ENCODE results near the gene AQP6. TPM values are rescaled to one million over a fixed set of nuclear protein-coding genes. Genes with fewer than 3 reads are reported as not detected.

AQP6 gene
- total RNA-seq, 6 donors from 2014 or later: 0.06 to 0.39 (median 0.24) TPM; not detected in 2

DNA sequence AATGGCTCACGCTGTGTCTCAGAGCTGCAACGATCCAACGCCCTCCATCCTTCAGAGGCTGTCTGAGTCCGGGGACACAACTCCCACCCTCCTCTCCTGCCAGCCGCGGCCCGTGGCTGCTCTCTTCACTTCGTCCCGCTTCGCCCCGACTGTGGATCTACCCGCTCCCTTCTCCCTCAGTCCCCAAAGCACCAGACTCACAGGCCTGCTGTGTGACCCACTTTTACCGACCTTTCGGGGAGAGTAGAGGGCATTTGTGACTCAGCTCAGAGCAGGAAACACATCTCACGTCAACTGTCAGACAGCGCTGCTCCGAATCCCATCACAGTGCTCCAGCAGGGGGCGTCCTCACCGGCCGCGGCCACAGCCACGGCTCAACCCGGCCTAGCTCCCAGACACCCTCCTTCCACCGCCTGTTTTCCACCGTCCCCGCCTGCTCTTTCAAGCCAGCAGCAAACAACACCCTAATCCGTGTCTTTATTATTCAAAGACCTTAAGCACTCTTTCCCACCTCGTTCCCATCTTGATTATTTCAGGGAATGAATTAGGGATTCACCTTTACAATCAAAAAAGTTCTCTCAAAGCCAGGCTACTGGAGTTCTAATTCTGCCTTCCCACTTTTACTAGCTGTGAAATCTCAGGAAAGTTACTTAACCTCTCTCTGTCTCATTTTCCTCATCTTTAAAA is 27.2 kb upstream of the AQP6 start:
- Histone ChIP-seq H3K4me1 (peaks cover 10 to 24% (median 14%) of the 10 kb centered on the region in 4 donors), H3K9me3 (no peaks in the 10 kb centered on the region), H3K4me3 (peak overlapping the region in 2 of 4 donors; percentile 23 to 27), H3K27me3 (no peaks in the 10 kb centered on the region), H3K36me3 (no peaks in the 10 kb centered on the region), H3K27ac (peak overlapping the region in 3 of 4 donors; percentile 27 to 56 (median 36))
- peak; percentile 85 to 94 for DNase-seq
- WGBS, 2 donors: 11% methylated on average over 28 of the region's 28 CpGs
- ATAC-seq (ENCODE audit: low FRiP score in 2 of 2): peak; percentile 90 to 97
- TF ChIP-seq POLR2AphosphoS5 (IDR thresholded peaks at IDR 0.05): no peak
- peak; percentile 75 to 85 (median 80) for TF ChIP-seq CTCF (IDR thresholded peaks at IDR 0.05)

DNA sequence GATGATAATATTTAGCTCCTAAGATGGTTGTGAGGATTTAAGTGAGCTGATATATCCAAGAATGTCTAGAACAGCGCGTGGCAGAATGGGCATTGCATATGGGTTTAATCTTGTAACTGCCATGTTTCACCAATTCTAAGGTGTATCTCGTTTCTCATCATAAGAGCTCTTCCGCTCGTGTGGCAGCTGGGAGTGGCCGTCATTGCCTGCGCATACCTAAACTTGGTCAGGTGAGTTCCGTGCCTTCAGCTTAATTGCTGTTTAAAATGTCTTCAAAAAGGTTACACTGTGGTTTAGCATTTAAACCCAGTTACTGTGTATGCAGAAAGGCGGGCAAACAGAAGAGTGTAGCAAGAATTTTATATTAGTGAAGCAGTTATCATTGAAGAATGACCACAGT is 26.7 kb upstream of the AQP6 start:
- peak in 1 of 2 donors; percentile 56 for DNase-seq

GRCh38 chr12:49946497-49946896 is 26.2 kb upstream of the AQP6 start:
- no peaks in the 10 kb centered on the region for H3K9me3 ChIP-seq
- no peak overlapping the region for H3K27ac ChIP-seq
- no peak for ATAC-seq (ENCODE audit: low FRiP score in 2 of 2)
- TF ChIP-seq CTCF (IDR thresholded peaks at IDR 0.05): no peak
- TF ChIP-seq POLR2A (IDR thresholded peaks at IDR 0.05): no peak
- TF ChIP-seq POLR2AphosphoS5 (IDR thresholded peaks at IDR 0.05): no peak
- no peak for TF ChIP-seq EP300 (IDR thresholded peaks at IDR 0.05)
- peaks cover 10 to 24% (median 14%) of the 10 kb centered on the region in 4 donors for H3K4me1 ChIP-seq
- no peak for DNase-seq
- no peaks in the 10 kb centered on the region for H3K27me3 ChIP-seq
- no peaks in the 10 kb centered on the region for H3K36me3 ChIP-seq
- H3K4me3 ChIP-seq: no peak overlapping the region
- WGBS, 2 donors: 56 to 69% methylated on average over 3 of the region's 3 CpGs

More for the DNA sequence above, 26.7 kb upstream of the AQP6 start:
- peaks cover 10 to 24% (median 14%) of the 10 kb centered on the region in 4 donors for H3K4me1 ChIP-seq
- H3K36me3 ChIP-seq: no peaks in the 10 kb centered on the region
- no peak overlapping the region for H3K4me3 ChIP-seq
- ATAC-seq (ENCODE audit: low FRiP score in 2 of 2): no peak
- 71% methylated on average over 9 of the region's 9 CpGs for WGBS, 2 donors
- H3K27me3 ChIP-seq: no peaks in the 10 kb centered on the region
- H3K27ac ChIP-seq: peak overlapping the region in 2 of 4 donors; percentile 36 to 56
- no peaks in the 10 kb centered on the region for H3K9me3 ChIP-seq
- TF ChIP-seq POLR2A (IDR thresholded peaks at IDR 0.05) (no peak), EP300 (IDR thresholded peaks at IDR 0.05) (no peak), CTCF (IDR thresholded peaks at IDR 0.05) (no peak), POLR2AphosphoS5 (IDR thresholded peaks at IDR 0.05) (no peak)

DNA sequence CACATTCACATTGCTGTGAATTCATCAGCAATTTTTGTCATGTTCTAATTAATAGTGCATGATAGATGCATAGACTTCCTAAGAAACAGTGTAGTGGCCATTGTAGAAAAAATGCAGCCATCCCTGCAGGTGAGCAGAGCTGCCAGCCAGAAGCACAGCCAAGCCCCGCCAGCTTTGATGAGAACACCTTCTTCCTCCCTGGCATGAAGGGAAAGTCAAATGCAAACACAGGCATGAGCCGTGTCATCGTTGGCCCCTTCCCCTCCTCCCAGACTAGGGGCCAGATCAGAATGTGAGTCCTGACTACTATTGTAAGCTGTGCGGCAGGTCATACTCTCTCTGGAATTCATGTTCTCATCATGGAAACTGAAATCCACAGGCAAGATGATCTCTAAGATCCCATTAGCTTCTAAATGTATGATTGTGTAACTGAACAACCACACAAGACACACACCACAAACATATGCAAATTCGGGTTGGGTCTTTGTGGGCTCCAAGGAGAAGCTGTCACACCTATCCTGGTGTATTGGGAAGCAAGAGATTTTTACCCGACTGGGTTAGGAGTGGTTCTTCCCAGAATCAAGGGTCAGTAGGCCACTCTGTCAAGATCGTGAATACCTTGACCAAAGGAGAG is 25.0 kb upstream of the AQP6 start:
- Histone ChIP-seq H3K4me3 (no peak overlapping the region), H3K4me1 (peaks cover 10 to 27% (median 19%) of the 10 kb centered on the region in 4 donors), H3K9me3 (no peaks in the 10 kb centered on the region), H3K36me3 (no peaks in the 10 kb centered on the region), H3K27me3 (no peaks in the 10 kb centered on the region), H3K27ac (no peak overlapping the region)
- ATAC-seq (ENCODE audit: low FRiP score in 2 of 2): no peak
- no peak for TF ChIP-seq EP300 (IDR thresholded peaks at IDR 0.05)
- no peak for TF ChIP-seq CTCF (IDR thresholded peaks at IDR 0.05)
- TF ChIP-seq POLR2AphosphoS5 (IDR thresholded peaks at IDR 0.05): no peak
- TF ChIP-seq POLR2A (IDR thresholded peaks at IDR 0.05): no peak
- 82% methylated on average over 7 of the region's 7 CpGs for WGBS, 2 donors
- peak in 1 of 2 donors; percentile 8 for DNase-seq
